ENCODE data around the gene C4orf50. TPM values are rescaled to one million over a fixed set of nuclear protein-coding genes. Genes with fewer than 3 reads are reported as not detected.
A peak's percentile ranks its signal among the peaks of the same experiment; 100 is the strongest.
"Not testable (repeated sequence)": the region's sequence is repeated elsewhere in the genome, so short reads cannot be mapped to it uniquely, and the experiment has no call there.

C4orf50 gene
- total RNA-seq, 1 experiment from 2014 or later = 0.17 TPM

GRCh38 chr4:5952286-5952974 is 65.8 kb downstream of the C4orf50 start:
- no peak for DNase-seq
- Histone ChIP-seq H4K8ac (replicated peaks; ENCODE audit: insufficient read length, low read depth, low read length) (no peak overlapping the region), H2BK15ac (ENCODE audit: low read depth, low read length) (no peak overlapping the region), H3K4me2 (ENCODE audit: insufficient read depth, insufficient read length, low read length) (no peak overlapping the region), H3K79me2 (ENCODE audit: insufficient read depth, low read length) (no peaks in the 10 kb centered on the region), H4K91ac (ENCODE audit: insufficient read length, low read depth, low read length) (no peak overlapping the region), H3T11ph (ENCODE audit: low read length) (no peak overlapping the region), H3K27ac (ENCODE audit: insufficient read length, low read depth, low read length) (no peak overlapping the region), H3K79me1 (ENCODE audit: insufficient read depth, low read depth, low read length, poor library complexity, severe bottlenecking) (no peaks in the 10 kb centered on the region), H3K23ac (ENCODE audit: insufficient read length, low read depth, low read length) (no peak overlapping the region), H3K23me2 (ENCODE audit: insufficient read length, low read depth, low read length, poor library complexity, severe bottlenecking) (no peaks in the 10 kb centered on the region), H2BK120ac (ENCODE audit: low read depth, low read length, poor library complexity, severe bottlenecking) (no peak overlapping the region), H3K9me3 (ENCODE audit: control insufficient read depth, low read depth, low read length) (no peaks in the 10 kb centered on the region), H3K56ac (ENCODE audit: insufficient read length, low read depth, low read length) (no peak overlapping the region), H3K4me1 (ENCODE audit: insufficient read depth, low read length) (no peaks in the 10 kb centered on the region), H2BK12ac (ENCODE audit: insufficient read length, low read depth, low read length) (no peak overlapping the region), H3K4ac (ENCODE audit: low read depth, low read length) (no peak overlapping the region), H3K18ac (ENCODE audit: insufficient read length, low read depth, low read length) (no peak overlapping the region), H3K9ac (ENCODE audit: extremely low read depth, insufficient read length, low read length) (no peak overlapping the region), H2AK5ac (ENCODE audit: insufficient read length, low read length) (no peak overlapping the region), H4K5ac (ENCODE audit: insufficient read length, low read depth, low read length) (no peak overlapping the region), H4K20me1 (ENCODE audit: control insufficient read depth, insufficient read depth, insufficient read length) (no peaks in the 10 kb centered on the region), H2BK20ac (ENCODE audit: low read depth, low read length, poor library complexity, severe bottlenecking) (no peak overlapping the region), H3K14ac (ENCODE audit: insufficient read depth, low read length) (no peak overlapping the region), H2BK5ac (ENCODE audit: insufficient read length, low read length) (no peak overlapping the region), H3K27me3 (ENCODE audit: insufficient read depth, low read length) (no peaks in the 10 kb centered on the region), H2AFZ (ENCODE audit: low read length) (no peak overlapping the region)
- TF ChIP-seq CTCF (conservative IDR thresholded peaks at IDR 0.05) = no peak
- Mint-ChIP-seq H3K27me3 (ENCODE audit: low read depth) (peaks cover 13% of the 10 kb centered on the region), H3K36me3 (ENCODE audit: insufficient read depth in 1 of 3, low read depth in 3 of 3) (no peaks in the 10 kb centered on the region), H3K4me1 (peaks cover 29 to 35% of the 10 kb centered on the region in 2 experiments), H3K27ac (peak overlapping the region in 1 of 3 experiments; percentile 2; a peak in 1 of 7 replicates), H3K9me3 (peaks cover 2 to 5% of the 10 kb centered on the region in 2 experiments; a peak in 2 of 5 replicates), H3K4me3 (no peak overlapping the region)
- no CpG with 5 or more reads among the region's 22 CpGs for WGBS (ENCODE audit: extremely low coverage, insufficient read length, low lambda C conversion rate)

- not testable (repeated sequence) for DNase-seq; H3K9ac ChIP-seq (ENCODE audit: extremely low read depth, insufficient read length, low read length); H2AK5ac ChIP-seq (ENCODE audit: insufficient read length, low read length); H3K27ac ChIP-seq (ENCODE audit: insufficient read length, low read depth, low read length); H3K23ac ChIP-seq (ENCODE audit: insufficient read length, low read depth, low read length); H3K56ac ChIP-seq (ENCODE audit: insufficient read length, low read depth, low read length); H4K20me1 ChIP-seq (ENCODE audit: control insufficient read depth, insufficient read depth, insufficient read length); H3K4ac ChIP-seq (ENCODE audit: low read depth, low read length); H4K8ac ChIP-seq (replicated peaks; ENCODE audit: insufficient read length, low read depth, low read length); H2BK5ac ChIP-seq (ENCODE audit: insufficient read length, low read length); H3T11ph ChIP-seq (ENCODE audit: low read length); H3K14ac ChIP-seq (ENCODE audit: insufficient read depth, low read length); H3K36me3 Mint-ChIP-seq (ENCODE audit: insufficient read depth in 1 of 3, low read depth in 3 of 3); H2AFZ ChIP-seq (ENCODE audit: low read length); H3K27ac Mint-ChIP-seq; H3K9me3 ChIP-seq (ENCODE audit: control insufficient read depth, low read depth, low read length); H2BK120ac ChIP-seq (ENCODE audit: low read depth, low read length, poor library complexity, severe bottlenecking); H3K79me1 ChIP-seq (ENCODE audit: insufficient read depth, low read depth, low read length, poor library complexity, severe bottlenecking); H2BK15ac ChIP-seq (ENCODE audit: low read depth, low read length); H3K4me3 Mint-ChIP-seq; H3K27me3 ChIP-seq (ENCODE audit: insufficient read depth, low read length); H3K23me2 ChIP-seq (ENCODE audit: insufficient read length, low read depth, low read length, poor library complexity, severe bottlenecking); H2BK20ac ChIP-seq (ENCODE audit: low read depth, low read length, poor library complexity, severe bottlenecking); H3K4me1 ChIP-seq (ENCODE audit: insufficient read depth, low read length); H3K79me2 ChIP-seq (ENCODE audit: insufficient read depth, low read length); H2BK12ac ChIP-seq (ENCODE audit: insufficient read length, low read depth, low read length); H4K5ac ChIP-seq (ENCODE audit: insufficient read length, low read depth, low read length); H3K18ac ChIP-seq (ENCODE audit: insufficient read length, low read depth, low read length); H3K4me2 ChIP-seq (ENCODE audit: insufficient read depth, insufficient read length, low read length); H4K91ac ChIP-seq (ENCODE audit: insufficient read length, low read depth, low read length)
- Mint-ChIP-seq H3K27me3 (ENCODE audit: low read depth) (peaks cover 34% of the 10 kb centered on the region), H3K4me1 (peaks cover 4 to 10% of the 10 kb centered on the region in 2 experiments; a peak in 3 of 4 replicates), H3K9me3 (peaks cover 10 to 11% of the 10 kb centered on the region in 2 experiments; a peak in 4 of 5 replicates)
- WGBS (ENCODE audit: extremely low coverage, insufficient read length, low lambda C conversion rate) = no CpG with 5 or more reads among the region's 6 CpGs
These were observed 71.6 kb downstream of the C4orf50 start for GRCh38 chr4:5946653-5947052.

Measured in H9 (cell line).